Measurements from ENCODE around the gene PPP3CA. TPM values are rescaled to one million over a fixed set of nuclear protein-coding genes. Genes with fewer than 3 reads are reported as not detected.
A peak's percentile ranks its signal among the peaks of the same experiment; 100 is the strongest.

The PPP3CA gene
- total RNA-seq, 1 experiment from 2014 or later = 129 TPM

GRCh38 chr4:101331017-101331416 is 16.3 kb downstream of the PPP3CA start:
- CTCF ChIA-PET = no interaction called here
- TF ChIP-seq EZH2 (IDR thresholded peaks at IDR 0.05; ENCODE audit: borderline replicate concordance, low read depth, low read length, poor library complexity, severe bottlenecking) (no peak), CTCF (conservative IDR thresholded peaks at IDR 0.05; ENCODE audit: low read depth, low read length) (no peak)
- Histone ChIP-seq H3K9me3 (ENCODE audit: low read depth, low read length, poor library complexity, severe bottlenecking) (no peaks in the 10 kb centered on the region), H3K4me1 (ENCODE audit: insufficient read depth, low read length, poor library complexity, severe bottlenecking) (peaks cover 58% of the 10 kb centered on the region), H3K36me3 (ENCODE audit: insufficient read depth, low read length, poor library complexity, severe bottlenecking) (no peaks in the 10 kb centered on the region), H3K27me3 (replicated peaks; ENCODE audit: insufficient read depth, low read depth, low read length, poor library complexity) (no peaks in the 10 kb centered on the region), H3K27ac (ENCODE audit: low read depth, low read length, poor library complexity, severe bottlenecking) (no peak overlapping the region), H3K4me3 (ENCODE audit: low read depth, low read length, poor library complexity, severe bottlenecking) (no peak overlapping the region)
- no peak for DNase-seq (ENCODE audit: low spot score)
- POLR2A ChIA-PET (ENCODE audit: low non-redundant PET) = no interaction called here
- BruUV-seq (replicated peaks) = no TSS peak
- intact Hi-C loops (cut with micrococcal nuclease; ENCODE audit: unreplicated experiment) = loop anchor here (5.0 to 10.0 kb wide), 3 partner anchors 144 to 934 kb away; no protein-coding TSS in a partner anchor

- POLR2A ChIA-PET (ENCODE audit: low non-redundant PET) = interaction anchor here (0.7 kb wide), 2 partner anchors 25 to 29 kb away, joined by 3 read pairs; no protein-coding TSS in a partner anchor
- TF ChIP-seq CTCF (conservative IDR thresholded peaks at IDR 0.05; ENCODE audit: low read depth, low read length) (no peak), EZH2 (IDR thresholded peaks at IDR 0.05; ENCODE audit: borderline replicate concordance, low read depth, low read length, poor library complexity, severe bottlenecking) (no peak)
- Histone ChIP-seq H3K27ac (ENCODE audit: low read depth, low read length, poor library complexity, severe bottlenecking) (no peak overlapping the region), H3K36me3 (ENCODE audit: insufficient read depth, low read length, poor library complexity, severe bottlenecking) (no peaks in the 10 kb centered on the region), H3K9me3 (ENCODE audit: low read depth, low read length, poor library complexity, severe bottlenecking) (no peaks in the 10 kb centered on the region), H3K27me3 (replicated peaks; ENCODE audit: insufficient read depth, low read depth, low read length, poor library complexity) (no peaks in the 10 kb centered on the region), H3K4me3 (ENCODE audit: low read depth, low read length, poor library complexity, severe bottlenecking) (no peak overlapping the region), H3K4me1 (ENCODE audit: insufficient read depth, low read length, poor library complexity, severe bottlenecking) (peaks cover 64% of the 10 kb centered on the region)
- no TSS peak for BruUV-seq (replicated peaks)
- no peak for DNase-seq (ENCODE audit: low spot score)
- intact Hi-C loops (cut with micrococcal nuclease; ENCODE audit: unreplicated experiment) = no loop called here
- CTCF ChIA-PET = no interaction called here
These were observed 17.7 kb downstream of the PPP3CA start for GRCh38 chr4:101329592-101329991.

GRCh38 chr4:101328063-101328602 is 19.2 kb downstream of the PPP3CA start:
- POLR2A ChIA-PET (ENCODE audit: low non-redundant PET) = no interaction called here
- Histone ChIP-seq H3K36me3 (ENCODE audit: insufficient read depth, low read length, poor library complexity, severe bottlenecking) (no peaks in the 10 kb centered on the region), H3K4me3 (ENCODE audit: low read depth, low read length, poor library complexity, severe bottlenecking) (no peak overlapping the region), H3K9me3 (ENCODE audit: low read depth, low read length, poor library complexity, severe bottlenecking) (no peaks in the 10 kb centered on the region), H3K27ac (ENCODE audit: low read depth, low read length, poor library complexity, severe bottlenecking) (peak overlapping the region; percentile 90), H3K4me1 (ENCODE audit: insufficient read depth, low read length, poor library complexity, severe bottlenecking) (peaks cover 70% of the 10 kb centered on the region), H3K27me3 (replicated peaks; ENCODE audit: insufficient read depth, low read depth, low read length, poor library complexity) (no peaks in the 10 kb centered on the region)
- CTCF ChIA-PET = no interaction called here
- no TSS peak for BruUV-seq (replicated peaks)
- DNase-seq (ENCODE audit: low spot score) = no peak
- TF ChIP-seq CTCF (conservative IDR thresholded peaks at IDR 0.05; ENCODE audit: low read depth, low read length) (no peak), EZH2 (IDR thresholded peaks at IDR 0.05; ENCODE audit: borderline replicate concordance, low read depth, low read length, poor library complexity, severe bottlenecking) (no peak)
- intact Hi-C loops (cut with micrococcal nuclease; ENCODE audit: unreplicated experiment) = no loop called here

Data from A673 (cell line).